D341Med (cell line): ENCODE results near the gene SELENOO.

Experiments
- DNase-seq: peaks from one replicate; pipeline ENCODE4 v3.0.0; 2012; ENCODE audit warnings: low spot score

The SELENOO gene

GRCh38 chr22:50216684-50217520 is 16.1 kb downstream of the SELENOO start:
- DNase-seq = no peak

- no peak for DNase-seq
Measured at GRCh38 chr22:50217543-50218152, 16.8 kb downstream of the SELENOO start.

- no peak for DNase-seq
Measured at GRCh38 chr22:50218153-50218995, 17.6 kb downstream of the SELENOO start.

- peak; percentile 88 for DNase-seq
Measured at GRCh38 chr22:50218996-50219727, 18.4 kb downstream of the SELENOO start.

- DNase-seq = no peak
Measured at GRCh38 chr22:50219800-50220602, 19.2 kb downstream of the SELENOO start.

- no peak for DNase-seq
Measured at GRCh38 chr22:50220603-50221409, 20.0 kb downstream of the SELENOO start.

GRCh38 chr22:50221410-50222300 is 20.8 kb downstream of the SELENOO start:
- no peak for DNase-seq

- no peak for DNase-seq
Measured at GRCh38 chr22:50222508-50222907, 21.7 kb downstream of the SELENOO start.

- no peak for DNase-seq
Measured at GRCh38 chr22:50224071-50224470, 23.3 kb downstream of the SELENOO start.

- no peak for DNase-seq
Measured at GRCh38 chr22:50225200-50225969, 24.6 kb downstream of the SELENOO start.

- DNase-seq = no peak
Measured at GRCh38 chr22:50226063-50226874, 25.5 kb downstream of the SELENOO start.

GRCh38 chr22:50226875-50227165 is 26.0 kb downstream of the SELENOO start:
- no peak for DNase-seq

GRCh38 chr22:50227579-50228215 is 26.9 kb downstream of the SELENOO start:
- no peak for DNase-seq

- no peak for DNase-seq
Measured at GRCh38 chr22:50228366-50228765, 27.6 kb downstream of the SELENOO start.

GRCh38 chr22:50229370-50229769 is 28.6 kb downstream of the SELENOO start:
- DNase-seq = no peak

- DNase-seq = no peak
Measured at GRCh38 chr22:50232481-50233151, 31.8 kb downstream of the SELENOO start.

- DNase-seq = no peak
Measured at GRCh38 chr22:50233223-50233622, 32.4 kb downstream of the SELENOO start.
